ENCODE data around the gene UBXN10. TPM values are rescaled to one million over a fixed set of nuclear protein-coding genes. Genes with fewer than 3 reads are reported as not detected.

UBXN10 gene
- total and polyA plus RNA-seq, 2 donors (not counting 3 experiments of a cell fraction or from before 2014, with no cell fraction given), result not detected

- Histone ChIP-seq H3K4me1 (ENCODE audit: control insufficient read depth, extremely low read depth, insufficient read depth, low read length) (no peaks in the 10 kb centered on the region), H3K9me1 (replicated peaks; ENCODE audit: control insufficient read depth, extremely low read depth, insufficient read depth, low read length) (no peaks in the 10 kb centered on the region), H3K79me2 (ENCODE audit: control insufficient read depth, insufficient read depth, low read length) (no peaks in the 10 kb centered on the region), H4K20me1 (replicated peaks; ENCODE audit: control insufficient read depth, extremely low read depth, insufficient read depth, low read length) (no peaks in the 10 kb centered on the region), H3K9ac (replicated peaks; ENCODE audit: extremely low read depth, insufficient read depth, low read length) (no peak overlapping the region), H3K27me3 (ENCODE audit: control insufficient read depth in 2 of 2, insufficient read depth in 2 of 2, low read length in 2 of 2) (peaks cover 7 to 10% of the 10 kb centered on the region in 2 experiments), H3K9me3 (replicated peaks; ENCODE audit: control insufficient read depth, insufficient read depth, low read length) (no peaks in the 10 kb centered on the region), H3K27ac (ENCODE audit: insufficient read depth, low read depth, low read length) (no peak overlapping the region), H3K4me2 (ENCODE audit: insufficient read depth, low read length) (no peak overlapping the region), H3K36me3 (ENCODE audit: control insufficient read depth in 2 of 2, extremely low read depth in 1 of 2, insufficient read depth in 2 of 2, low read length in 2 of 2) (no peaks in the 10 kb centered on the region), H3K4me3 (replicated peaks in 1 of 3; ENCODE audit: insufficient read depth in 1 of 3, low read depth in 1 of 3, low read length in 3 of 3) (no peak overlapping the region), H2AFZ (ENCODE audit: low read depth, low read length) (no peak overlapping the region)
- no peak for FAIRE-seq
- ChIA-PET POLR2A (no interaction called here), CTCF (interaction anchor here (0.6 to 1.2 kb wide), 2 partner anchors 13 to 22 kb away, joined by 3 to 4 read pairs; no protein-coding TSS in a partner anchor)
- TF ChIP-seq FOS (IDR thresholded peaks at IDR 0.05; ENCODE audit: borderline replicate concordance, insufficient read depth, low read length) (no peak), JUN (IDR thresholded peaks at IDR 0.05; ENCODE audit: borderline replicate concordance, insufficient read depth, insufficient read length, low read depth) (no peak), GATA2 (IDR thresholded peaks at IDR 0.05; ENCODE audit: insufficient read depth, insufficient read length, low read depth, low read length) (no peak), MYC (IDR thresholded peaks at IDR 0.05; ENCODE audit: low read depth, low read length) (no peak), POLR2A (IDR thresholded peaks at IDR 0.05; ENCODE audit: low read depth, low read length) (no peak), POLR2AphosphoS5 (IDR thresholded peaks at IDR 0.05; ENCODE audit: insufficient read depth, low read depth, low read length) (no peak), EZH2 (IDR thresholded peaks at IDR 0.05; ENCODE audit: borderline replicate concordance, low read depth, low read length, severe bottlenecking) (no peak)
- TF ChIP-seq, protein P1, sequence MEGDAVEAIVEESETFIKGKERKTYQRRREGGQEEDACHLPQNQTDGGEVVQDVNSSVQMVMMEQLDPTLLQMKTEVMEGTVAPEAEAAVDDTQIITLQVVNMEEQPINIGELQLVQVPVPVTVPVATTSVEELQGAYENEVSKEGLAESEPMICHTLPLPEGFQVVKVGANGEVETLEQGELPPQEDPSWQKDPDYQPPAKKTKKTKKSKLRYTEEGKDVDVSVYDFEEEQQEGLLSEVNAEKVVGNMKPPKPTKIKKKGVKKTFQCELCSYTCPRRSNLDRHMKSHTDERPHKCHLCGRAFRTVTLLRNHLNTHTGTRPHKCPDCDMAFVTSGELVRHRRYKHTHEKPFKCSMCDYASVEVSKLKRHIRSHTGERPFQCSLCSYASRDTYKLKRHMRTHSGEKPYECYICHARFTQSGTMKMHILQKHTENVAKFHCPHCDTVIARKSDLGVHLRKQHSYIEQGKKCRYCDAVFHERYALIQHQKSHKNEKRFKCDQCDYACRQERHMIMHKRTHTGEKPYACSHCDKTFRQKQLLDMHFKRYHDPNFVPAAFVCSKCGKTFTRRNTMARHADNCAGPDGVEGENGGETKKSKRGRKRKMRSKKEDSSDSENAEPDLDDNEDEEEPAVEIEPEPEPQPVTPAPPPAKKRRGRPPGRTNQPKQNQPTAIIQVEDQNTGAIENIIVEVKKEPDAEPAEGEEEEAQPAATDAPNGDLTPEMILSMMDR (IDR thresholded peaks at IDR 0.05; ENCODE audit: extremely low read depth in 1 of 2, insufficient read depth in 1 of 2, low read depth in 1 of 2, low read length in 2 of 2), result no peak
- TF ChIP-seq, protein P2, sequence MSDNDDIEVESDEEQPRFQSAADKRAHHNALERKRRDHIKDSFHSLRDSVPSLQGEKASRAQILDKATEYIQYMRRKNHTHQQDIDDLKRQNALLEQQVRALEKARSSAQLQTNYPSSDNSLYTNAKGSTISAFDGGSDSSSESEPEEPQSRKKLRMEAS (IDR thresholded peaks at IDR 0.05; ENCODE audit: insufficient read depth, insufficient read length), result no peak
- dilution Hi-C loops (cut with MboI; ENCODE audit: extremely low pct_ligation_motif_present, low sequenced_read_pairs), result no loop called here
- BruUV-seq (replicated peaks), result no TSS peak
- intact Hi-C loops (cut with micrococcal nuclease), result no loop called here
- no peak for DNase-seq (ENCODE audit: low read depth, low spot score)
Measured at GRCh38 chr1:20199840-20200239, 13.9 kb downstream of the UBXN10 start.

Measured in endothelial cell of umbilical vein (primary cell).